ENCODE results near the gene KCNH1.

GRCh38 chr1:211153932-211154331, 20.0 kb upstream of the KCNH1 start:
- no peak for TF ChIP-seq CTCF (IDR thresholded peaks at IDR 0.05)
- no peak for TF ChIP-seq POLR2A (IDR thresholded peaks at IDR 0.05)

All from Peyer's patch (tissue), 4 donors.